Bronchial epithelial cell (primary cell): Measurements from ENCODE around the gene GTPBP1. TPM values are rescaled to one million over a fixed set of nuclear protein-coding genes. Genes with fewer than 3 reads are reported as not detected.

Experiments
- DNase-seq: peaks from one replicate; pipeline ENCODE4 v3.0.0-alpha.2; 2010; ENCODE audit warnings: low read depth
- FAIRE-seq: peaks from 2 replicates; lab custom pipeline; 2011; peaks lifted over from hg19 to GRCh38; lab: Jason Lieb, UNC
- H3K27me3 ChIP-seq: 2 replicates; pipeline ENCODE4 v1.5.1; 2011; ENCODE audit warnings: low read length; ENCODE audit not compliant: control insufficient read depth, insufficient read depth
- H3K36me3 ChIP-seq: 2 replicates; pipeline ENCODE4 v1.5.1; 2011; ENCODE audit warnings: low read length; ENCODE audit not compliant: control insufficient read depth, insufficient read depth
- H3K4me3 ChIP-seq: 2 replicates; pipeline ENCODE4 v1.5.1; 2011; ENCODE audit warnings: mild to moderate bottlenecking, low read depth, low read length, control low read depth
- total RNA-seq: library from RNA; depleted of rRNA; stranded (reverse); fragments of >200 nt; gene quantifications from 2 replicates; pipeline ENCODE4 v1.2.1, GENCODE V29; 2014
- TF ChIP-seq, protein P1 (sequence below): IDR thresholded peaks from 2 replicates; pipeline ENCODE4 v1.5.1; 2011; ENCODE audit warnings: mild to moderate bottlenecking, moderate library complexity, low read length, control low read depth, inconsistent platforms; ENCODE audit not compliant: insufficient read depth, severe bottlenecking

Gene GTPBP1
- total RNA-seq, 1 donor from 2014 or later = 28.7 TPM

DNA sequence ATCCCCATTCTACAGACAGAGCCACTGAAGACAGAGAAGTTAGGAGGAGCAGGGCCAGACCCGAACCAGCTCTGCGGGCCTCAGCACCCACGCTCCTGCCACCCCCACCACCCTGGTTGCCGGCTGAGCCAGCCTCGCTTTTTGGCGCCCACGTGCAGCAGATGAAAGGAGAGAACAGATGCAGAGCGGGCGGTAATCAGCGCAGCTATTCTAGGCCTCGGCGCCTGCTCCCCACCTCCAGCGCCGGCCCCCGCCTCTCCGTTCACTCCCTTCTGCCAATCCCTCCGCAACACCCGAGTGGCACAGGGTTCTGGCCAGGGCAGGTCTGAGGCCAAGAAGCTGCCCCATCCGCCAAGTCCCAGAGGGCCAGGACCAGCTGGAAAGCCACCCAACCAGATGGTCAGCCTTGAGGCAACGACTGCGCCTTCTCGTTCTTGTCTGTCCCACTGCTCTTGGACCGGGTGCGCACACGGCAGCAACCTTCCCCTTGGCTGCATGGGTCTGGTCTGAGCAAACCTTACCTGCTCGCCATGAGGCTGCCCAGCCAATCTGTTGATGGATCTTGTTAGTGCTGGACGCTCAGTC is 71.4 kb downstream of the GTPBP1 start:
- no peak for FAIRE-seq
- no peaks in the 10 kb centered on the region for H3K27me3 ChIP-seq
- TF ChIP-seq, protein P1, sequence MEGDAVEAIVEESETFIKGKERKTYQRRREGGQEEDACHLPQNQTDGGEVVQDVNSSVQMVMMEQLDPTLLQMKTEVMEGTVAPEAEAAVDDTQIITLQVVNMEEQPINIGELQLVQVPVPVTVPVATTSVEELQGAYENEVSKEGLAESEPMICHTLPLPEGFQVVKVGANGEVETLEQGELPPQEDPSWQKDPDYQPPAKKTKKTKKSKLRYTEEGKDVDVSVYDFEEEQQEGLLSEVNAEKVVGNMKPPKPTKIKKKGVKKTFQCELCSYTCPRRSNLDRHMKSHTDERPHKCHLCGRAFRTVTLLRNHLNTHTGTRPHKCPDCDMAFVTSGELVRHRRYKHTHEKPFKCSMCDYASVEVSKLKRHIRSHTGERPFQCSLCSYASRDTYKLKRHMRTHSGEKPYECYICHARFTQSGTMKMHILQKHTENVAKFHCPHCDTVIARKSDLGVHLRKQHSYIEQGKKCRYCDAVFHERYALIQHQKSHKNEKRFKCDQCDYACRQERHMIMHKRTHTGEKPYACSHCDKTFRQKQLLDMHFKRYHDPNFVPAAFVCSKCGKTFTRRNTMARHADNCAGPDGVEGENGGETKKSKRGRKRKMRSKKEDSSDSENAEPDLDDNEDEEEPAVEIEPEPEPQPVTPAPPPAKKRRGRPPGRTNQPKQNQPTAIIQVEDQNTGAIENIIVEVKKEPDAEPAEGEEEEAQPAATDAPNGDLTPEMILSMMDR = no peak

DNA sequence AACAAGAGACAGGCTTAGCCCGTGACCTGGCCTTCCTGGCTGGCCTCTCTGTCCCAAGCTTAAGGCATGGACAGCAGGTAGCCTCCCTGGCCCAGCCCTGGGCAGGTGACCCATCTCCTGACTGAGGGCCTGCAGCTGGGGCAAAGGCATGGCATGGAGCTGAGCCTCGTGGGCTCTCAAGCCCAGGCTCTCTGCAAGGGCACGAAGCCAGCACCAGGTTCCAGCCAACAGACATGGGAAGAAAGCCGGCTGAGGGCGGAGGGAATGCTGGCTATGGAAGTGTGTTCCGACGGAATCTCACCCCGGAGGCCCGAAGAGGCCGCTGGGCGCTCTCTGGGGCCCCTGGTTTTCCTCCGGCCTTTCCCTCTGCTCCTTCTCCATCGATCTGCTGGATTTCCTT is 75.3 kb downstream of the GTPBP1 start:
- DNase-seq = no peak
- H3K27me3 ChIP-seq = no peaks in the 10 kb centered on the region
- TF ChIP-seq, protein P1 = no peak
- H3K36me3 ChIP-seq = peaks cover 4% of the 10 kb centered on the region
- FAIRE-seq = no peak
- no peak overlapping the region for H3K4me3 ChIP-seq

More for the DNA sequence above, 71.4 kb downstream of the GTPBP1 start:
- Histone ChIP-seq H3K4me3 (no peak overlapping the region), H3K36me3 (peaks cover 4% of the 10 kb centered on the region)
- no peak for DNase-seq

DNA sequence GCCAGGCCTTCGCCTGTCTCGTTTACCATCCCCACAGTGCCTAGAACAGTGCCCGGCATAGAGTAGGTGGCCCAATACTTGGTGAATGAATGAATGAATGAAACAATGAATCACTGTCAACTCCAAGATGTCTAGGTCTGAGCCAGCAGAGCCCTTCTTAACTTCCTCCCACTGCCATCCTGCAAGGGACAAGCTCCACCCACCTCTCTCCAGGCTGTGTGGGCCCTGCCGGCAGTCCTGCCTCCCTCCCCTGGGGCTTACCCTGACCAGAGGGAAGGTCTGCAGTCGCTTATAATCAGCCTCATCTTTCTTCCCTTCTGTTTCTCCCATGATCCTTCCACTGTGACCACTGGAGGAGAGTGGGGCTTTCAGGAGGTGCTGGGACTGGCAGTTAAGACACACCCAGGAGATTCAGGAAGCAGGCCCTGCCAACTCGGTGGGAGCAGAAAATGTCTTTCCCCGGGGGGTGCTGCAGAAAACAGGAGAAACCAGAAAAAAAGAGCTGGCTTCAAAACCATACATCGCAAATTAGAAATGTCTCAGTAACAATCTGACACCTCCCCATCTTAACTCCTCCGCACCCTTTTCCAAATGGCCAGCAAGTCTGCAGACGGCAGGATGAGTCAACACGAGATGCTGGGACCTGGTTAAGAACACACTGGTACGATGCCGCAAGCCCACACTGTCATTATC is 76.8 kb downstream of the GTPBP1 start:
- no peaks in the 10 kb centered on the region for H3K27me3 ChIP-seq

More for the DNA sequence above, 76.8 kb downstream of the GTPBP1 start:
- DNase-seq (no peak), FAIRE-seq (peak; percentile 18)
- no peak overlapping the region for H3K4me3 ChIP-seq
- TF ChIP-seq, protein P1 = no peak
- H3K36me3 ChIP-seq = peaks cover 4% of the 10 kb centered on the region

Other genes starting within 250 kb of the GTPBP1 start
- gene KDELR3, start 237.8 kb upstream of the GTPBP1 start, total RNA-seq = 1.8 and 7.1 TPM in 2 replicates
- 498 and 521 TPM in 2 replicates for gene DDX17, start 199.6 kb upstream of the GTPBP1 start, total RNA-seq
- 1.1 and 3.7 TPM in 2 replicates for gene DMC1, start 135.8 kb upstream of the GTPBP1 start, total RNA-seq
- gene FAM227A, start 49.6 kb upstream of the GTPBP1 start, total RNA-seq = 0.26 and 0.38 TPM in 2 replicates
- gene CBY1, start 49.3 kb upstream of the GTPBP1 start, total RNA-seq = 16.1 and 22.0 TPM in 2 replicates
- gene TOMM22, start 24.0 kb upstream of the GTPBP1 start, total RNA-seq = 42.9 and 70.0 TPM in 2 replicates
- gene JOSD1, start 5.0 kb upstream of the GTPBP1 start, total RNA-seq = 123 and 147 TPM in 2 replicates
- 46.3 and 51.6 TPM in 2 replicates for gene SUN2, start 50.1 kb downstream of the GTPBP1 start, total RNA-seq
- gene DNAL4, start 88.2 kb downstream of the GTPBP1 start, total RNA-seq = 32.6 and 44.3 TPM in 2 replicates
- under 0.01 TPM in 2 replicates for gene NPTXR, start 138.1 kb downstream of the GTPBP1 start, total RNA-seq
- 6.8 and 8.4 TPM in 2 replicates for gene CBX6, start 166.3 kb downstream of the GTPBP1 start, total RNA-seq